ENCODE results near the gene CLDN8. TPM values are rescaled to one million over a fixed set of nuclear protein-coding genes. Genes with fewer than 3 reads are reported as not detected.

Gene CLDN8
- total RNA-seq, 4 donors from 2014 or later: 8.9 to 55.6 (median 32.6) TPM

GRCh38 chr21:30227128-30227527 is 11.2 kb upstream of the CLDN8 start:
- WGBS, 2 donors: 80 to 92% methylated on average over 1 of the region's 1 CpG
- intact Hi-C loops (cut with DNase I): no loop called here
- Histone ChIP-seq H3K36me3 (no peaks in the 10 kb centered on the region), H3K4me3 (replicated peaks in 1 of 3) (no peak overlapping the region), H3K9me3 (no peaks in the 10 kb centered on the region), H3K27me3 (no peaks in the 10 kb centered on the region), H3K27ac (peak overlapping the region in 2 of 3 donors; percentile 8 to 41), H3K4me1 (peaks cover 13% of the 10 kb centered on the region in 2 donors)
- TF ChIP-seq CTCF (IDR thresholded peaks at IDR 0.05) (no peak), POLR2A (IDR thresholded peaks at IDR 0.05) (no peak)
- no peak for DNase-seq

DNA sequence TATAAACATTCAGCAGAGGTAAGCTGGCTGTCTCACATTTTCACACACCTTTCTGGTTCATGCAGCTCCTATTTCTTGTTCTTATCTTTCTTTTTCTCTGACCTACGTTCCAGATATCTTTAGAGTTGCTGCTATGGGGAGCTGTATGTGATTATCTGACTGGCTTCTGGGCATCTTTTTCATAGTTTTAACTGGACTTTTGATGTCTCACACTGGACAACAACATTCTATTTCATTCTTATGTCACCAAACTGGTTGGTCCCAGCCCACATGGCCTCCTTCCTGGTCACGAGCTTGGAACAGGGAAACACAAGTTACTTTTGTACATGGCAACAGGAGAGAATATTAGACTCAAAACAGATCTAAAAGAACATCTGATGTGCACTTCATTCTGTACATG is 7.7 kb upstream of the CLDN8 start:
- TF ChIP-seq POLR2A (IDR thresholded peaks at IDR 0.05) (no peak), CTCF (IDR thresholded peaks at IDR 0.05) (no peak)
- peaks cover 13% of the 10 kb centered on the region in 2 donors for H3K4me1 ChIP-seq
- H3K27me3 ChIP-seq: no peaks in the 10 kb centered on the region
- no peaks in the 10 kb centered on the region for H3K9me3 ChIP-seq
- H3K27ac ChIP-seq: no peak overlapping the region
- WGBS, 2 donors: 85 to 96% methylated on average over 2 of the region's 2 CpGs
- H3K36me3 ChIP-seq: no peaks in the 10 kb centered on the region
- intact Hi-C loops (cut with DNase I): no loop called here
- no peak overlapping the region for H3K4me3 ChIP-seq (replicated peaks in 1 of 3)
- no peak for DNase-seq

- H3K27ac ChIP-seq: no peak overlapping the region
- intact Hi-C loops (cut with DNase I): no loop called here
- H3K4me3 ChIP-seq (replicated peaks in 1 of 3): no peak overlapping the region
- H3K4me1 ChIP-seq: peaks cover 9 to 13% of the 10 kb centered on the region in 2 donors
- H3K9me3 ChIP-seq: no peaks in the 10 kb centered on the region
- H3K27me3 ChIP-seq: no peaks in the 10 kb centered on the region
- DNase-seq: no peak
- TF ChIP-seq CTCF (IDR thresholded peaks at IDR 0.05) (no peak), POLR2A (IDR thresholded peaks at IDR 0.05) (no peak)
- H3K36me3 ChIP-seq: no peaks in the 10 kb centered on the region
Measured at GRCh38 chr21:30222724-30223123, 6.8 kb upstream of the CLDN8 start.

DNA sequence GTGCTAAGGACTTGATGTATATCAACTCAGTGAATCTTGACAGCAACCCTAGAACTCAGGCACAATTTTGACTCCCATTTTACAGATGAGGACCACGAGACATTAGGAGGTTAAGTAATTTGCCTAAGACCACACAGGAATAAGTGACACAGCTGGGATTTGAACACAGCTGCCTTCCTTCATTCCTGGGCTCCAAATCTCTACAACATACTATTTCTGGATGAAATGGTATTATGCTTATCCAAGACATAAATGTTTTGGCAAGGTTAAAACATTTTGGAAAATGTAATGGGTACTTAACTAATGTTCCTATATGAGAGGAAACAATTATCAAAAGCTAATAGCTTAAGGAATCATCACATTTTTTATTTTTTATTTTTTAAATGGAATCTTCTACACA is 4.8 kb downstream of the CLDN8 start:
- WGBS, 2 donors: 65 to 67% methylated on average over 1 of the region's 1 CpG
- intact Hi-C loops (cut with DNase I): no loop called here
- H3K4me3 ChIP-seq (replicated peaks in 1 of 3): no peak overlapping the region
- H3K36me3 ChIP-seq: no peaks in the 10 kb centered on the region
- no peak overlapping the region for H3K27ac ChIP-seq
- TF ChIP-seq POLR2A (IDR thresholded peaks at IDR 0.05) (no peak), CTCF (IDR thresholded peaks at IDR 0.05) (no peak)
- H3K4me1 ChIP-seq: no peaks in the 10 kb centered on the region
- H3K27me3 ChIP-seq: no peaks in the 10 kb centered on the region
- no peak for DNase-seq
- H3K9me3 ChIP-seq: no peaks in the 10 kb centered on the region

- intact Hi-C loops (cut with DNase I): no loop called here
- Histone ChIP-seq H3K4me3 (replicated peaks in 1 of 3) (no peak overlapping the region), H3K9me3 (no peaks in the 10 kb centered on the region), H3K36me3 (no peaks in the 10 kb centered on the region), H3K4me1 (no peaks in the 10 kb centered on the region), H3K27me3 (no peaks in the 10 kb centered on the region), H3K27ac (no peak overlapping the region)
- no peak for TF ChIP-seq POLR2A (IDR thresholded peaks at IDR 0.05)
- TF ChIP-seq CTCF (IDR thresholded peaks at IDR 0.05): peak in 1 of 6 experiments; percentile 22
- DNase-seq: peak in 1 of 2 donors; percentile 23
- 59 to 62% methylated on average over 5 of the region's 5 CpGs for WGBS, 2 donors
Measured at GRCh38 chr21:30209601-30210000, 6.3 kb downstream of the CLDN8 start.
